Measurements from ENCODE around the gene OR51B6. TPM values are rescaled to one million over a fixed set of nuclear protein-coding genes. Genes with fewer than 3 reads are reported as not detected.
A peak's percentile ranks its signal among the peaks of the same experiment; 100 is the strongest.
"Not testable (repeated sequence)": the region's sequence is repeated elsewhere in the genome, so short reads cannot be mapped to it uniquely, and the experiment has no call there.

Gene OR51B6
- total RNA-seq, 1 donor: not detected

- H3K4me3 ChIP-seq (ENCODE audit: low read depth, low read length): no peak overlapping the region
- no peak for DNase-seq (ENCODE audit: low read depth)
- TF ChIP-seq CTCF (IDR thresholded peaks at IDR 0.05; ENCODE audit: insufficient read depth, low read length): no peak
Observed at GRCh38 chr11:5317292-5317691, 34.0 kb upstream of the OR51B6 start.

- DNase-seq (ENCODE audit: low read depth): no peak
- no peak for TF ChIP-seq CTCF (IDR thresholded peaks at IDR 0.05; ENCODE audit: insufficient read depth, low read length)
Observed at GRCh38 chr11:5324197-5324596, 27.1 kb upstream of the OR51B6 start, which contains the start of gene OR51B2. OR51B2 (minus strand) TSS chr11:5324297; CDS start chr11:5324297, 0 bp downstream.

GRCh38 chr11:5335170-5335569 is 16.1 kb upstream of the OR51B6 start:
- TF ChIP-seq CTCF (IDR thresholded peaks at IDR 0.05; ENCODE audit: insufficient read depth, low read length): no peak
- DNase-seq (ENCODE audit: low read depth): no peak

More at GRCh38 chr11:5324197-5324596, 27.1 kb upstream of the OR51B6 start, which contains the start of gene OR51B2:
- no peak within 1 kb of the TSS for H3K4me3 ChIP-seq (ENCODE audit: low read depth, low read length)

GRCh38 chr11:5336331-5336730 is 15.0 kb upstream of the OR51B6 start:
- TF ChIP-seq CTCF (IDR thresholded peaks at IDR 0.05; ENCODE audit: insufficient read depth, low read length): no peak
- H3K4me3 ChIP-seq (ENCODE audit: low read depth, low read length): no peak overlapping the region
- DNase-seq (ENCODE audit: low read depth): peak; percentile 42

More at GRCh38 chr11:5335170-5335569, 16.1 kb upstream of the OR51B6 start:
- H3K4me3 ChIP-seq (ENCODE audit: low read depth, low read length): no peak overlapping the region

- not testable (repeated sequence) for DNase-seq (ENCODE audit: low read depth); H3K4me3 ChIP-seq (ENCODE audit: low read depth, low read length)
Observed at GRCh38 chr11:5337253-5337652, 14.1 kb upstream of the OR51B6 start.

GRCh38 chr11:5339771-5340322 is 11.5 kb upstream of the OR51B6 start:
- H3K4me3 ChIP-seq (ENCODE audit: low read depth, low read length): no peak overlapping the region
- no peak for TF ChIP-seq CTCF (IDR thresholded peaks at IDR 0.05; ENCODE audit: insufficient read depth, low read length)
- DNase-seq (ENCODE audit: low read depth): no peak

GRCh38 chr11:5343474-5344335 is 7.6 kb upstream of the OR51B6 start, which contains the start of gene OR51B5:
OR51B5 (minus strand) TSS chr11:5343524; CDS start chr11:5343524, 0 bp downstream.
- peak; percentile 39 for DNase-seq (ENCODE audit: low read depth)
- no peak within 1 kb of the TSS for H3K4me3 ChIP-seq (ENCODE audit: low read depth, low read length)
- TF ChIP-seq CTCF (IDR thresholded peaks at IDR 0.05; ENCODE audit: insufficient read depth, low read length): no peak
